ENCODE data around the gene TTI1.

GRCh38 chr20:37941992-37942391, 91.3 kb downstream of the TTI1 start:
- TF ChIP-seq CTCF (IDR thresholded peaks at IDR 0.05; ENCODE audit: borderline replicate concordance, extremely low read depth, low read length, poor library complexity, severe bottlenecking) (no peak), EZH2 (IDR thresholded peaks at IDR 0.05; ENCODE audit: borderline replicate concordance, low read depth, low read length, severe bottlenecking) (no peak)
